ENCODE results near the gene SPP1.

SPP1 gene

GRCh38 chr4:88027611-88028608, 52.4 kb downstream of the SPP1 start:
- no peak for DNase-seq

DNA sequence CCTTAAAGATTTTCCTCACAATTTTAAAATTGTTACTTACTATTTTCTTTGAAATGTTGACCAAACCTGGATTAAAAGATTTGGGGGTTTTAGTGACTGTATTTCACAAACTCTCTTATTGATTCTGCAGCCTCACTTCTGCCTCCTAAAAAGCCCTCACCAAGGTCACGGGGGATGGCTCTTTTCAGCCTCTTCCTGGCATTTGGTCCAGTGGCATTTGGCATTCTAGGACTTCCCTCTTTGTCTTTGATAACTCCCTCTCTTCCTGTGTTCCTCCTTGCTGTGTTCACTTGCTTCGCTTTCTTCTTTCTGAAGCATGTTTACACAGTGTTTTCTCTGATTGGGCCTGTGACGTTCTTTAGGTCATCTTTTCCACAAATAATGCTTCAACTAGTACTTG, 53.4 kb downstream of the SPP1 start:
- no peak for DNase-seq

GRCh38 chr4:88029556-88029955, 54.0 kb downstream of the SPP1 start:
- no peak for DNase-seq

DNA sequence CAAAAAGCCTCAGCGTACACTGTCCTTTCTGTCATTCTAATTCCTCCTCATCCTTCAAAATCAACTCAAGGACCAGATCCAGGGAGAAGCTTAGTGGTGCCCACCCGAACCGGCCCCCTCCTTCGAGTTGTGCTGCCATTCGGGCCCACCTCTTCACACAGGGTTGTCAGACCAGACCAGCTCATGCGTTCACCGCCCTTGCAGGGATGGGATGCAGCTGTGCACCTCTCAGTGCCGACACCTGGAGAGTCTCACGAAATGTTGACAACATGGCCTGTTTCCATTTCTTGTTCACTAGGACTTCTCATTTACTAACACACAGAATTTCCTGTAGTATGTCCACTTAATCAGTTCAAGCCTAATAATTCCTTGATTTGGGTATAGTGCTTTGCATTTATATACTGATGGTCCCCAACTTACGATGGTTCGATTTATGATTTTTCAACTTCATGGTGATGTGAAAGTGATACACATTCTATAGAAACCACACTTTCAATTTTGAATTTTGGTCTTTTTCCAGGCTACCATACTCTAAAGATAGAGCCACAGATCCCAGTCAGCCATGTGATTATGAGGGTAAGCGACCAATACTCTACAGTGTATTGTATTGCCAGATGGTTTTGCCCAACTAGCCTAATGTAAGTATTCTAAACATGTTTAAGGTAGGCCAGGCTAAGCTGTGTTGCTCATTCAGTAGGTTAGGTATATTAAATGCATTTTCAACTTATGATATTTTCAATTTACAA, 55.2 kb downstream of the SPP1 start:
- no peak for DNase-seq

All from NCI-H1417 (cell line).